Islet of Langerhans (tissue), 1 donor: ENCODE data around the gene AIRE.
"Not testable (repeated sequence)": the region's sequence is repeated elsewhere in the genome, so short reads cannot be mapped to it uniquely, and the experiment has no call there.

ENCODE experiments used
- FAIRE-seq: peaks from one replicate; lab custom pipeline; 2011; peaks lifted over from hg19 to GRCh38; lab: Jason Lieb, UNC

The AIRE gene

GRCh38 chr21:44338971-44339910 is 53.6 kb downstream of the AIRE start, which contains the start of gene CFAP410:
TSS of gene CFAP410 (minus strand) at chr21:44339390. CDS start at chr21:44339194, 196 bp downstream.
- FAIRE-seq: no peak

- FAIRE-seq: not testable (repeated sequence)
Observed at GRCh38 chr21:44341726-44342458, 56.2 kb downstream of the AIRE start.

- FAIRE-seq: not testable (repeated sequence)
Observed at GRCh38 chr21:44342981-44343380, 57.3 kb downstream of the AIRE start.

- FAIRE-seq: no peak
Observed at GRCh38 chr21:44344541-44345183, 59.0 kb downstream of the AIRE start.

- FAIRE-seq: no peak
Observed at GRCh38 chr21:44345495-44345894, 59.8 kb downstream of the AIRE start.

- no peak for FAIRE-seq
Observed at GRCh38 chr21:44347911-44348451, 62.3 kb downstream of the AIRE start.
